ENCODE measurements around the gene LELP1.

DNA sequence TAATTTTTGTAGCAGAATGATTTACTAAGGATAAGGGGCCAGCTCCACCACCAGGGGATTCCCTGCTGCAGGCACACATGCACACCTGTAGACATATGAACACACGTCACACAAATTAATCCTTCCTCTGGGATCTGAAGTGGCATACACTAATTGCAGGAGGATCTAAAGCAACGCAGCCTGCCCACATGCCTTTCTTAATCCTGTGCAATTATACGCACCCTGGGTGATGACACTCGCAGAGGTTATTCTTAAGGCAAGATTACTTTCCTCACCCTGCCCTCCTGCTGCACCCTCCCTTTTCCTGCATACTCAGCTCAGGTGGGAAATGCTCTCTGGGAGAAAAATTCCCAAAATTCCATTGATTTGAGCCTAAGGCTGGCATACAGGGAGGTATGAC lies 48.8 kb downstream of the LELP1 start:
- no peak for TF ChIP-seq CTCF (IDR thresholded peaks at IDR 0.05)
- no peak for TF ChIP-seq POLR2A (IDR thresholded peaks at IDR 0.05)

Data from Peyer's patch (tissue), 4 donors.